ENCODE data around the gene DCTN5.

DNA sequence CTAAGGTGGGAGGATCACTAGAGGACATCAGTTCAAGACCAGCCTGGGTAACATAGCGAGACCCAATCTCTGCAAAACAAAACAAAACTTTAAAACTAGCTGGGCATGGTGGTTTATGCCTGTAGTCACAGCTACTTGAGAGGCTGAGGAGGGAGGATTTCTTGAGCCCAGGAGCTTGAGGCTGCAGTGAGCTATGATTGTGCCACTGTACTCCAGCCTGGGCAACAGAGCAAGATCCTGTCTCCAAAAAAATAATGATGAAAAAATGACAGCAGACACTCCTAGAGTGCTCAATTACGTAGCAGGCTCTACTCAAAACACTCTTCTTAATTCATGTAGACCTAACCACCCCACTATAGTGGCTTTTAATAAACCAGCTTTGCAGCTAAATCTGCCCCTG, 58.8 kb downstream of the DCTN5 start:
- TF ChIP-seq, protein P1, sequence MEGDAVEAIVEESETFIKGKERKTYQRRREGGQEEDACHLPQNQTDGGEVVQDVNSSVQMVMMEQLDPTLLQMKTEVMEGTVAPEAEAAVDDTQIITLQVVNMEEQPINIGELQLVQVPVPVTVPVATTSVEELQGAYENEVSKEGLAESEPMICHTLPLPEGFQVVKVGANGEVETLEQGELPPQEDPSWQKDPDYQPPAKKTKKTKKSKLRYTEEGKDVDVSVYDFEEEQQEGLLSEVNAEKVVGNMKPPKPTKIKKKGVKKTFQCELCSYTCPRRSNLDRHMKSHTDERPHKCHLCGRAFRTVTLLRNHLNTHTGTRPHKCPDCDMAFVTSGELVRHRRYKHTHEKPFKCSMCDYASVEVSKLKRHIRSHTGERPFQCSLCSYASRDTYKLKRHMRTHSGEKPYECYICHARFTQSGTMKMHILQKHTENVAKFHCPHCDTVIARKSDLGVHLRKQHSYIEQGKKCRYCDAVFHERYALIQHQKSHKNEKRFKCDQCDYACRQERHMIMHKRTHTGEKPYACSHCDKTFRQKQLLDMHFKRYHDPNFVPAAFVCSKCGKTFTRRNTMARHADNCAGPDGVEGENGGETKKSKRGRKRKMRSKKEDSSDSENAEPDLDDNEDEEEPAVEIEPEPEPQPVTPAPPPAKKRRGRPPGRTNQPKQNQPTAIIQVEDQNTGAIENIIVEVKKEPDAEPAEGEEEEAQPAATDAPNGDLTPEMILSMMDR (IDR thresholded peaks at IDR 0.05; ENCODE audit: borderline replicate concordance, extremely low read depth, low read length, poor library complexity, severe bottlenecking) = no peak
- TF ChIP-seq EZH2 (IDR thresholded peaks at IDR 0.05; ENCODE audit: borderline replicate concordance, low read depth, low read length, severe bottlenecking) = no peak

All from DND-41 (cell line).